GM12872 (cell line): ENCODE data around the gene NRAP.

ENCODE experiments used
- CTCF ChIP-seq: IDR thresholded peaks from 3 replicates; pipeline ENCODE4 v1.5.1; 2011; ENCODE audit warnings: low read depth, mild to moderate bottlenecking, low read length, moderate library complexity; ENCODE audit not compliant: insufficient read depth

NRAP gene

GRCh38 chr10:113620936-113621335 lies 42.9 kb downstream of the NRAP start:
- no peak for TF ChIP-seq CTCF

GRCh38 chr10:113620511-113620910 lies 43.3 kb downstream of the NRAP start:
- TF ChIP-seq CTCF: no peak

GRCh38 chr10:113619401-113619800 lies 44.4 kb downstream of the NRAP start:
- TF ChIP-seq CTCF: no peak

GRCh38 chr10:113618338-113618737 lies 45.5 kb downstream of the NRAP start:
- no peak for TF ChIP-seq CTCF

- TF ChIP-seq CTCF: no peak
Observed at GRCh38 chr10:113617086-113617485, 46.8 kb downstream of the NRAP start.

GRCh38 chr10:113616244-113617074 lies 47.4 kb downstream of the NRAP start:
- TF ChIP-seq CTCF: peak; percentile 37; the same call in 2 of the 3 replicates

- no peak for TF ChIP-seq CTCF
Observed at GRCh38 chr10:113613977-113614690, 49.7 kb downstream of the NRAP start.
